H1 (cell line): ENCODE measurements around the gene HDDC3. TPM values are rescaled to one million over a fixed set of nuclear protein-coding genes. Genes with fewer than 3 reads are reported as not detected.

ENCODE experiments used
- CTCF ChIA-PET: fragments of 300-600 bp; sonication (Branson Sonifier 250); formaldehyde crosslinking; loops from one replicate; lab custom pipeline; 2021; ENCODE audit not compliant: partially characterized antibody; lab: Charles Lee
- POLR2A ChIA-PET: fragments of 300-600 bp; sonication (Branson Sonifier 250); formaldehyde crosslinking; loops from one replicate; lab custom pipeline; 2021; ENCODE audit warnings: inconsistent platforms; ENCODE audit not compliant: partially characterized antibody; lab: Charles Lee
- DNase-seq, 2 experiments: peaks; one replicate each; pipeline versions ENCODE4 v3.0.0 to v3.0.0-alpha.2; 2010 to 2022; ENCODE audit warnings: low spot score in 2 of 2, low read depth in 1 of 2, mixed read lengths in 1 of 2
- FAIRE-seq: peaks from 2 replicates; lab custom pipeline; 2011; peaks lifted over from hg19 to GRCh38; lab: Jason Lieb, UNC
- H2AFZ ChIP-seq: 2 replicates; pipeline ENCODE4 v1.8.1; 2012; ENCODE audit warnings: low read length, inconsistent platforms
- H2AK5ac ChIP-seq: 2 replicates; pipeline ENCODE4 v1.6.1; 2013; ENCODE audit warnings: low read depth, low read length
- H2BK120ac ChIP-seq: replicated peaks from 2 replicates; pipeline ENCODE3; 2013; ENCODE audit warnings: low read depth, low read length, inconsistent platforms
- H2BK12ac ChIP-seq: 2 replicates; pipeline ENCODE4 v1.6.1; 2013; ENCODE audit warnings: low read depth, low read length
- H2BK15ac ChIP-seq: 2 replicates; pipeline ENCODE4 v1.6.1; 2013; ENCODE audit warnings: low read length
- H2BK20ac ChIP-seq: 2 replicates; pipeline ENCODE4 v1.6.1; 2013; ENCODE audit warnings: low read length
- H2BK5ac ChIP-seq: 2 replicates; pipeline ENCODE4 v1.6.1; 2013; ENCODE audit warnings: low read depth, low read length
- H3K14ac ChIP-seq: 2 replicates; pipeline ENCODE4 v1.6.1; 2013; ENCODE audit warnings: inconsistent platforms; ENCODE audit not compliant: insufficient read length
- H3K18ac ChIP-seq: 2 replicates; pipeline ENCODE4 v1.6.1; 2013; ENCODE audit warnings: low read length; ENCODE audit errors: extremely low read depth
- H3K23ac ChIP-seq: 2 replicates; pipeline ENCODE4 v1.6.1; 2013; ENCODE audit warnings: inconsistent platforms; ENCODE audit not compliant: insufficient read length
- H3K23me2 ChIP-seq: 2 replicates; pipeline ENCODE4 v1.6.1; 2013; ENCODE audit warnings: low read depth, low read length
- H3K27ac ChIP-seq: 2 replicates; pipeline ENCODE4 v1.6.1; 2011; ENCODE audit warnings: low read depth, low read length, inconsistent platforms
- H3K27me3 ChIP-seq, 4 experiments: replicated peaks in 1 of 4; 1 replicate in 1 of 4; 2 replicates in 3 of 4; pipeline versions ENCODE4 v1.6.1 to v1.8.1; 2011 to 2013; ENCODE audit warnings: low read length in 3 of 4, mild to moderate bottlenecking in 3 of 4, inconsistent platforms in 2 of 4, mixed read lengths in 2 of 4, moderate library complexity in 1 of 4; ENCODE audit not compliant: control insufficient read depth in 3 of 4, insufficient read depth in 3 of 4; ENCODE audit errors: extremely low read depth in 1 of 4
- H3K36me3 ChIP-seq, 4 experiments: 2 replicates each; pipeline versions ENCODE4 v1.6.1 to v1.8.1; 2011 to 2013; ENCODE audit warnings: mild to moderate bottlenecking in 4 of 4, low read length in 3 of 4, moderate library complexity in 2 of 4, control low read depth in 1 of 4, inconsistent platforms in 1 of 4; ENCODE audit not compliant: insufficient read depth in 4 of 4, control insufficient read depth in 2 of 4
- H3K4ac ChIP-seq: replicated peaks from 2 replicates; pipeline ENCODE3; 2013; ENCODE audit warnings: low read length, low read depth, mixed read lengths, inconsistent platforms; ENCODE audit not compliant: insufficient read length
- H3K4me1 ChIP-seq, 4 experiments: replicated peaks in 1 of 4; 1 replicate in 1 of 4; 2 replicates in 3 of 4; pipeline versions ENCODE4 v1.6.1 to v1.8.1; 2011 to 2013; ENCODE audit warnings: low read length in 3 of 4, inconsistent platforms in 2 of 4, mixed read lengths in 1 of 4; ENCODE audit not compliant: insufficient read depth in 4 of 4, control insufficient read depth in 3 of 4
- H3K4me2 ChIP-seq, 2 experiments: 2 replicates each; pipeline versions ENCODE4 v1.6.1 to v1.8.1; 2011 to 2013; ENCODE audit warnings: low read depth in 2 of 2, low read length in 2 of 2, control low read depth in 1 of 2, inconsistent platforms in 1 of 2, mild to moderate bottlenecking in 1 of 2; ENCODE audit not compliant: insufficient read depth in 1 of 2
- H3K4me3 ChIP-seq, 4 experiments: fragments of 200-600, 300-600 bp in 1 of 4; sonication (generic), shearing (Covaris generic), sonication (Bioruptor Twin) in 1 of 4; 2 replicates each; pipeline versions ENCODE4 v1.5.1 to v1.8.1; 2011 to 2016; ENCODE audit warnings: low read length in 4 of 4, low read depth in 3 of 4, control low read depth in 2 of 4, inconsistent platforms in 2 of 4, mild to moderate bottlenecking in 2 of 4, mixed read lengths in 1 of 4, moderate library complexity in 1 of 4; ENCODE audit not compliant: insufficient read depth in 2 of 4; ENCODE audit errors: extremely low read depth in 1 of 4
- H3K56ac ChIP-seq: replicated peaks from 2 replicates; pipeline ENCODE3; 2013; ENCODE audit warnings: low read depth, mild to moderate bottlenecking, mixed read lengths, low read length, inconsistent platforms; ENCODE audit not compliant: insufficient read length
- H3K79me1 ChIP-seq: 2 replicates; pipeline ENCODE4 v1.6.1; 2013; ENCODE audit warnings: low read depth, low read length, control low read depth
- H3K79me2 ChIP-seq, 2 experiments: 2 replicates each; pipeline versions ENCODE4 v1.6.1 to v1.8.1; 2012 to 2013; ENCODE audit warnings: low read length in 2 of 2, mild to moderate bottlenecking in 2 of 2, inconsistent platforms in 1 of 2; ENCODE audit not compliant: insufficient read depth in 2 of 2, control insufficient read depth in 1 of 2
- H3K9ac ChIP-seq, 4 experiments: replicated peaks in 1 of 4; 1 replicate in 1 of 4; 2 replicates in 3 of 4; pipeline versions ENCODE4 v1.6.1 to v1.8.1; 2011 to 2013; ENCODE audit warnings: low read depth in 3 of 4, low read length in 3 of 4, control low read depth in 2 of 4, mild to moderate bottlenecking in 2 of 4, moderate library complexity in 2 of 4, inconsistent platforms in 1 of 4; ENCODE audit errors: extremely low read depth in 1 of 4
- H3K9me3 ChIP-seq, 2 experiments: 2 replicates each; pipeline versions ENCODE4 v1.6.1 to v1.8.1; 2012 to 2013; ENCODE audit warnings: mild to moderate bottlenecking in 2 of 2, moderate library complexity in 2 of 2, control low read depth in 1 of 2, inconsistent platforms in 1 of 2, low read depth in 1 of 2, low read length in 1 of 2, mixed read lengths in 1 of 2; ENCODE audit not compliant: insufficient read depth in 2 of 2
- H4K20me1 ChIP-seq, 2 experiments: replicated peaks in 1 of 2; 2 replicates each; pipeline versions ENCODE3 to v1.8.1; 2011 to 2013; ENCODE audit warnings: inconsistent platforms in 2 of 2, low read length in 2 of 2, mild to moderate bottlenecking in 1 of 2; ENCODE audit not compliant: insufficient read depth in 2 of 2, control insufficient read depth in 1 of 2
- H4K5ac ChIP-seq: 2 replicates; pipeline ENCODE4 v1.6.1; 2013; ENCODE audit warnings: low read length, low read depth, mixed read lengths, inconsistent platforms; ENCODE audit not compliant: insufficient read length
- H4K8ac ChIP-seq: 2 replicates; pipeline ENCODE4 v1.8.0; 2013; ENCODE audit warnings: mild to moderate bottlenecking, moderate library complexity, low read length, inconsistent platforms; ENCODE audit not compliant: insufficient read depth; ENCODE audit errors: extremely low read depth
- H4K91ac ChIP-seq: replicated peaks from 2 replicates; pipeline ENCODE3; 2013; ENCODE audit warnings: low read length, mixed read lengths, inconsistent platforms; ENCODE audit not compliant: insufficient read length
- FOSL1 ChIP-seq: IDR thresholded peaks from 2 replicates; pipeline ENCODE4 v1.6.1; 2011; ENCODE audit warnings: mild to moderate bottlenecking, low read depth, low read length, moderate library complexity; ENCODE audit not compliant: insufficient read depth
- KDM5A ChIP-seq: fragments of 200-600 bp; IDR thresholded peaks from 2 replicates; pipeline ENCODE4 v1.7.1; 2012; ENCODE audit warnings: mild to moderate bottlenecking, low read length, inconsistent platforms, mixed read lengths
- NRF1 ChIP-seq: IDR thresholded peaks from 2 replicates; pipeline ENCODE4 v1.6.1; 2011; ENCODE audit warnings: mild to moderate bottlenecking, low read depth, low read length, improper control_type of control experiment
- RAD21 ChIP-seq, 2 experiments: IDR thresholded peaks in 1 of 2; conservative IDR thresholded peaks in 1 of 2; 2 replicates each; pipeline ENCODE4 v1.6.1; 2011; ENCODE audit warnings: low read depth in 2 of 2, low read length in 2 of 2, improper control_type of control experiment in 1 of 2, inconsistent platforms in 1 of 2, mild to moderate bottlenecking in 1 of 2, moderate library complexity in 1 of 2
- SRF ChIP-seq: IDR thresholded peaks from 2 replicates; pipeline ENCODE4 v1.6.1; 2011; ENCODE audit warnings: mild to moderate bottlenecking, low read depth, low read length, moderate library complexity
- SUZ12 ChIP-seq: fragments of 200-600 bp; sonication (generic); IDR thresholded peaks from 2 replicates; pipeline ENCODE4 v1.6.1; 2012; ENCODE audit warnings: mild to moderate bottlenecking, inconsistent platforms, low read length, moderate library complexity, mixed read lengths
- YY1 ChIP-seq: IDR thresholded peaks from 2 replicates; pipeline ENCODE4 v1.6.1; 2011; ENCODE audit warnings: low read depth, mild to moderate bottlenecking, low read length
- WGBS, 2 experiments: shearing (Covaris generic) in 1 of 2; methylation state at CpG; one replicate each; pipeline versions ENCODE4 v1.1.6 to v1.1.7; 2013 to 2015; ENCODE audit warnings: low lambda C conversion rate in 2 of 2, mixed read lengths in 2 of 2, inconsistent platforms in 1 of 2, low coverage in 1 of 2, missing lambda C conversion rate in 1 of 2; ENCODE audit not compliant: insufficient replicate concordance in 2 of 2, insufficient coverage in 1 of 2, insufficient read length in 1 of 2; ENCODE audit errors: extremely low coverage in 1 of 2, missing lambda C conversion rate in 1 of 2; 5-methylcytosine and 5-hydroxymethylcytosine counted together
- polyA plus RNA-seq, 7 experiments: library from polyadenylated mRNA; depleted of rRNA in 3 of 7; stranded (reverse) in 5 of 7; unstranded in 2 of 7; fragments of >200 nt in 5 of 7; fragments of 200-250 nt in 2 of 7; gene quantifications; 1 replicate in 5 of 7; 2 replicates in 1 of 7; 4 replicates in 1 of 7; pipeline versions ENCODE4 v1.2.1 to v1.2.3, GENCODE V29; 2011 to 2013; ENCODE audit warnings: missing spikeins in 2 of 7, mixed read lengths in 2 of 7
- total RNA-seq: library from RNA; stranded (reverse); fragmentation: NEBNext Ultra II Directional; extraction: Animal tissue kit (Norgen Biotek cat#: 25700); gene quantifications from 2 replicates; pipeline ENCODE4 v1.2.1, GENCODE V29; 2021

Gene HDDC3
- total and polyA plus RNA-seq, 2 of the 8 experiments (the other 6 are each of a cell fraction or from before 2014, with no cell fraction given) = 16.3 to 16.5 TPM

DNA sequence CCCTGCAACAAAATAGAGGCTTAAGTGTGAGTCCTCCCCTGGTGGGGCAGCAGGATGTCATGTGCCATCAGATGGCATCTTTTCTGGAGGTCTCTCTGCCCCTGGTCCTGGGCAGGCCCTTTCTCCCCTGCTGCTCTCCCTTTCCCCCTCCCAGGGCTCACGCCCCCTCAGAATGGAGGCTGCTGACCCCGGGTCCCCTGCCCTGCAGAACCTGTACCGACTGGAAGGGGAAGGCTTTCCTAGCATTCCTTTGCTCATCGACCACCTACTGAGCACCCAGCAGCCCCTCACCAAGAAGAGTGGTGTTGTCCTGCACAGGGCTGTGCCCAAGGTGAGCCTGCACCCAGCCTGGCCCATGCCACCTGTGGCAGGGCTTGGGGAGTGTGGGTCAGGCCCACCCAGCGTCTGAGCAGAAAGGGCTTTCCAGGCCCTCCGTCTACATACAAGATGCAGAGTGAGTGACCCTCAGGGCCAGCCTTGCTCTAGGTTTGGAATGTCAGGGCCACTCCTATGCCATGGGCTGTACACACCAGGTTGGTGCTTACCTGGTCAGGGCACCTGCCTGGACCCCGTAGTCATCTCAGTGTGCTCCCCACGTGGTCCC, 40.9 kb downstream of the HDDC3 start:
- Histone ChIP-seq H2AFZ (no peak overlapping the region), H3K79me1 (no peaks in the 10 kb centered on the region), H3K27ac (no peak overlapping the region), H3K56ac (no peak overlapping the region), H3K36me3 (peaks cover 0 to 2% (median 0%) of the 10 kb centered on the region in 4 experiments; a peak in 2 of 8 replicates), H2AK5ac (no peak overlapping the region), H3K27me3 (no peaks in the 10 kb centered on the region), H2BK5ac (no peak overlapping the region), H2BK15ac (no peak overlapping the region)
- 93% methylated on average over 8 of the region's 8 CpGs; no CpG with 5 or more reads in 1 of the 2 experiments for WGBS, 2 experiments
- TF ChIP-seq KDM5A (no peak), FOSL1 (no peak), RAD21 (IDR thresholded peaks at IDR 0.05 in 1 of 2, conservative IDR thresholded peaks at IDR 0.05 in 1 of 2; ENCODE audit: low read depth in 2 of 2, low read length in 2 of 2) (no peak), SRF (no peak), NRF1 (no peak), SUZ12 (no peak), YY1 (no peak)
- TF ChIP-seq, all 59 proteins: peak for 0
- DNase-seq (no peak), FAIRE-seq (no peak)
- Histone ChIP-seq H3K4ac (no peak overlapping the region), H4K8ac (no peak overlapping the region), H3K79me2 (no peaks in the 10 kb centered on the region), H2BK12ac (no peak overlapping the region), H3K23ac (no peak overlapping the region), H3K18ac (no peak overlapping the region), H3K9me3 (no peaks in the 10 kb centered on the region), H4K91ac (no peak overlapping the region), H3K23me2 (no peaks in the 10 kb centered on the region), H2BK20ac (no peak overlapping the region), H3K14ac (no peak overlapping the region), H3K9ac (no peak overlapping the region), H2BK120ac (no peak overlapping the region), H3K4me2 (no peak overlapping the region), H4K20me1 (peaks cover 0 to 3% of the 10 kb centered on the region in 2 experiments), H4K5ac (no peak overlapping the region), H3K4me3 (no peak overlapping the region), H3K4me1 (peaks cover 0 to 2% (median 0%) of the 10 kb centered on the region in 4 experiments; a peak in 1 of 7 replicates)
- POLR2A ChIA-PET = no interaction called here
- CTCF ChIA-PET = interaction anchor here (0.6 to 6.0 kb wide), 6 partner anchors 10 to 187 kb away, joined by 3 to 42 read pairs (median 10); partner anchors contain the start of genes HDDC3, MAN2A2 and UNC45A
